GM21723 (cell line): ENCODE data around the gene FBXW9.
A peak's percentile ranks its signal among the peaks of the same experiment; 100 is the strongest.
"Not testable (repeated sequence)": the region's sequence is repeated elsewhere in the genome, so short reads cannot be mapped to it uniquely, and the experiment has no call there.

ENCODE experiments used
- ATAC-seq: cut with Tn5 transposase; IDR thresholded peaks from one replicate; pipeline ENCODE4 v1.9.1; 2021; ENCODE audit warnings: mild to moderate bottlenecking, moderate library complexity; ENCODE audit not compliant: unreplicated experiment

FBXW9 gene

GRCh38 chr19:12656899-12657571, 39.4 kb downstream of the FBXW9 start:
- no peak for ATAC-seq

DNA sequence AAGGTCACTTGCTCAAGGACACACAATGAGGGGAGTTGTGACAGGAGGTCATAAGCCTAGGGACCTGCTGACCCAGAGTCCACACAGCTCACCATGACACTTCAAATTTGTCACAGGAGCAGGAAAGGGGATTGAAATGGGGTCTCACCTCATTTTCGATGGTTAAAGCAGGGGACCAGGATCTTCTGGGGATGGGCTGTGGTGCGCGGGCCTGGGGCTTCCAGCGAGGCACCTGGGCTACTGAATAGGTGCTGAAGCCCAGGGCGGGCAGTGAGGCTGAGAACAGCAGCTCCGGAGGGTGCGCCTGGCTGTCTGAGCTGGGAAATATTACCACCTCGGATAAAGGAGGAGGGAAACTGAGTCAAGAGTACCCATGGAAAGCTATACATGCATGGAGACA, 40.9 kb downstream of the FBXW9 start:
- no peak for ATAC-seq

DNA sequence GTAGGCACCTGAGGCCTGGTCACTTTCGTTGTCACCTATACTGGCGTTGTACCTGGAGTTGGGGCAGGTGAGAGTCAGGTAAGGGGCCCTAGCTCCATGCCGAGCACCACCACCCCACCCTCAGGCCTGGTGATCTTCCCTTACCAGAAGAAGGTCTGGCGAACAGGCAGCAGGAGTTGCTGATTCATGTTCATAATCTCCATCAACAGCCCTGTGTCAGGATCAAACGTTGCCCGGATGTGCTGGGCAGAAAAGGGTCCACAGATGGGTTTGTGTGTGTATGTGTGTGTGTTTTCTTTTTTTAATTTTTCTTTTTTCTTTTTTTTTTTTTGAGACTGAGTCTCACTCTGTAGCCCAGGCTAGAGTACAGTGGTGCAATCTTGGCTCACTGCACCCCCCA, 44.2 kb downstream of the FBXW9 start:
- ATAC-seq, result no peak

DNA sequence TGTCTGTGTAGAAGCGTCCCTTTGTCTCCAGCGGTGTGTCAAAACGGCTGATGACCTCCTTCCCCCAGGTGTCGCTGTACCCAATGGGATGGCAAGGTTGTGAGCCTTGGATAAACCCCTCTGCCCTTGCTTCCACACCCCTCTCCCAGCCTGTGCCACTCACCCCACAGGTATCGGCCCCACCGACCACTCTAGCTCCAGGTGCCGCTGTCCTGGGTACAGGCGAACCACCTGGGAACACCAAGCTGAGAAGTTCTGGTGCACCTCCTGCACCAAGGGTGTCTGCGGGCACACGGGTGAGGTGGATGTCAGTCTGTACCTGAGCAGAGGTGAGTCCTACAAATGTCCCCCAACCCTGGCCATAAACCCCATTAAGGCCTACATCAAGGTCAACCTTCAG, 46.5 kb downstream of the FBXW9 start:
- ATAC-seq, result no peak

DNA sequence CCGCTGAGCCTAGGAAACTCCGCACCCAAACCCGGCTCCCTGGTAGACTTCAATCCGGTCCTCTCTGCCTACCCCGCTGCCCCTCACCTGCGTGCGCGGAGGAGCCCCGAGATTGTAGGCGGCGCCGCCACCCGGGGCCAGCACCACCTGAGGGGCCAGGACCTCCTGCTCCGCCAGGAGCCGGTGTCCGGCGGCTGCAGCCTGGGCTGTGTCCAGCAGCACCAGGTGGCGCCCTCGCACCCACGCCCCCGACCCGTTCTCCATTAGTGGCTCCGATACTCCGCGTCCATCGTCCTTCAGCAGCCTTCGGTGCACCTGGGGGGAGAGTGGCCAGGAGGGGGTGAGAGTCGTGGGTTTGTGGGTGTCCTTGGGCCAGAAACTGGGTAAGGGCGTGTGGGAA, 48.3 kb downstream of the FBXW9 start:
- no peak for ATAC-seq

DNA sequence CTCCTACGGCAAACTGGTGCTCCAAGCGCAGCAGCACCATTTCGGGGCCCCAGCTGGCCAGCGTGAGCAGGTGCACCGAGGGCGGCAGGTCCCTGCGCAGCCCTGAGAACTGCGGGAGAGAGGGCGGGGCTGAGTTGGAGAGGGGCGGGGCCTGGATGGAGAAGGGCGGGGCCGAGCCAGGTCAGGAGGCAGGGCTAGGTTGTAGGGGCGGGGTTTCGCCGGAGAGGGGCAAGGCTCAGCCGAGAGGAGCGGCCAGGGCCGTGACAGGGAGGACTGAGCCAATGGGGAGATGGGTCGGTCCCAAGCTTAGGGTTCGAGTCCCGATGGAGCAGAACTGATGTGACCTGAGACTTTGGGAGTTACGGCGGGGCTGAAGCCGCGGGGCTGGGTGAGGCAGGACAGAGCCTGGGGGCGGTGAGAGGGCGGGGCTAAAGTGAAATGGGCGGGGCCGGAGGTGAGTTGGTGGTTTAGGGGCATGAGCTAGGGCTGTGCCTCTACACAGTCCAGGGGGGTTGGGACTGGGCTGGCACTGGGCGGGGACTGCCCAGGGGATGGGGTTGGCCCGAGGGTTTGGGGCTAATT, 48.9 kb downstream of the FBXW9 start:
- ATAC-seq, result no peak

- ATAC-seq, result no peak
Observed at GRCh38 chr19:12647047-12647446, 49.4 kb downstream of the FBXW9 start.

DNA sequence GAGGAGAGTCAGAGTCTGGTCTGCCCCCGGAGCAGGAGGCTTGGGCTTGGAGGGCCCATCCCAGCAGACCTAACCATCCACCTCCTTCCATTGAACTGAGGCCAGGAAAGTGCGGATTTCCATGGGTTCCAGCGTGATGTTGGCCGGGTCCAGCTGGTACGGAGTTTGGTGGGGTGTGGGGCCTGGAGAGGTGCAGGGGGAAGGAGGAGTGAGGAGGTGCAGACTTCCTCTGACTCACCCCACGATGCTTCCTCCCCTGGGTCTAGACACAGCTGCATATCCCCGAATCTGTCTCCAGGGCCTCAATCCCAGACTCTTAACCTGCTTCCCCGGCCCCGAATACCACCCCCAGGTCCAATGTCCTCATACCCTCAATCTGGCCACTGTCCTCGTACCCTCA, 49.9 kb downstream of the FBXW9 start:
- ATAC-seq, result no peak

GRCh38 chr19:12643716-12644115, 52.7 kb downstream of the FBXW9 start:
- ATAC-seq, result not testable (repeated sequence)

DNA sequence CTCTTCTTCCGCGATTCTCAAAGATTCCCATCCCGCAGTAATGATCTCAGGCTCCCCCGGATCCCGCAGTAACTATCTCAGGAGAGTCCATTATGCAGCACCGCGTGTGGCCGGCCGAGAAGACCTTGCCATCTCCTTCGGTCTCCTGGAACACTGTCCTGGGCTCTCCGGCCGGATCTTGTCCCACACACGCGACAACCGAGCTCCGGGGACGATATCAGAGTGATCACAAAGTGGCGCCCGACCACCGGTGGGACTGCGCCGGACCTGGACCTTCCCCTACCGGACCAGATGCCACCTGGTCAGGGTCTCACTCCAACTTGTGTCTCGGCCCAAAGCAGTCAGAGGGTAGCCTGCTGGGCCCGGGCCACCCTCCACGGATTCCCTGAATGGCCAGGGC, 53.9 kb downstream of the FBXW9 start:
- ATAC-seq, result no peak

DNA sequence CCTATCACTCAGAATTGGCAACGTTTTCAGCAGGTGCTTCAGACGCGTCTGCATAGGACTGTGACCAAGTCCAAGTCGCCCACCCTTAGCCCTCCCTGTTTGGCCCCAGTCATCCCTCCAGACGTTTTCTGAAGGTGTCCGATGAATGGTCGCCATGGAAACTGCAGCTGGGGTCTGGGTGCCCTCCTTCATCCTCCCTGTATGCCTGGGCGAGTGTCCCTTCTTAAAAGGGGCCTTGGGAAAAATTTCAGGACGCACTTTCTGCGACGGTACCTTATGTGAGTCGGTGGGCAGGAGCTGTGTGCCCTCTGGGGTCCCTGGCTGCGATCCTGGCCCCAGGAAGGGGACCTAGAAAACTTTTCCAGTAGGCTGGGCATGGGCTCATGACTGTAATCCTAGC, 55.0 kb downstream of the FBXW9 start:
- no peak for ATAC-seq

DNA sequence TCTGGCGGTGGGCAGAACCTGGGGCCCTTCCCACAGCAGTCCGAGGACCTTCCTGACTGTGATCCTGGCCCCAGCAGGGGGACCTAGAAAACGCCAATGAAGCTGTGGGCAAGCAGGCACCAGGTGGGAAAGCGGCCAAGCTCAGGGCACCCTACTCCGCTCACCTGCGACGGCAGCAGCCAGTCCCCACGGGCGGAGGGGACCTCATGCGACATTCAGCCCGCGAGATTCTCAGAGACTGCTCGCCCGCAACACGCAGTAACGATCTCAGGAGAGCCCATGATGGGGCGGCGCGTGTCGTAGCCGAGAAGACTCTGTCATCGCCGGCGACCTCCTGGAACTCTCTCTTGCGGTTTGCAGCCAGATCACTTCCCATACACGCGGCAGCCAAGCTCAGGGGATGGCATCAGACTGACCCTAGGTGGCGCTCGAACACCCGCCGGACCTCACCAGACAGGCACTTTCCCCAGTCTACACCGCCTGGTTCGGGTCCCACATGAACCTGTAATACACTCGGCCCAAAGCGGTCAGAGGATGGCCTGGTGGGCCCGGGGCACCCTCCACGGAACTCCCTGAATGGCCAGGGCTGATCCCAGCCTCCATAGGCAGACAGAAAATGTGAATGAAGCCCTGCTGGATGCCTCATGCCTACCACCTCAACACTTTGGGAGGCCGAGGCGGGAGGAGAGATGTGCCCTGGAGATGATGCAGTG, 56.4 kb downstream of the FBXW9 start:
- peak; percentile 56 for ATAC-seq
